ENCODE data around the gene MATK.

MATK gene

GRCh38 chr19:3730457-3730958 lies 55.7 kb downstream of the MATK start:
- no peak for TF ChIP-seq ZFX (IDR thresholded peaks at IDR 0.05)
- TF ChIP-seq, protein P1, sequence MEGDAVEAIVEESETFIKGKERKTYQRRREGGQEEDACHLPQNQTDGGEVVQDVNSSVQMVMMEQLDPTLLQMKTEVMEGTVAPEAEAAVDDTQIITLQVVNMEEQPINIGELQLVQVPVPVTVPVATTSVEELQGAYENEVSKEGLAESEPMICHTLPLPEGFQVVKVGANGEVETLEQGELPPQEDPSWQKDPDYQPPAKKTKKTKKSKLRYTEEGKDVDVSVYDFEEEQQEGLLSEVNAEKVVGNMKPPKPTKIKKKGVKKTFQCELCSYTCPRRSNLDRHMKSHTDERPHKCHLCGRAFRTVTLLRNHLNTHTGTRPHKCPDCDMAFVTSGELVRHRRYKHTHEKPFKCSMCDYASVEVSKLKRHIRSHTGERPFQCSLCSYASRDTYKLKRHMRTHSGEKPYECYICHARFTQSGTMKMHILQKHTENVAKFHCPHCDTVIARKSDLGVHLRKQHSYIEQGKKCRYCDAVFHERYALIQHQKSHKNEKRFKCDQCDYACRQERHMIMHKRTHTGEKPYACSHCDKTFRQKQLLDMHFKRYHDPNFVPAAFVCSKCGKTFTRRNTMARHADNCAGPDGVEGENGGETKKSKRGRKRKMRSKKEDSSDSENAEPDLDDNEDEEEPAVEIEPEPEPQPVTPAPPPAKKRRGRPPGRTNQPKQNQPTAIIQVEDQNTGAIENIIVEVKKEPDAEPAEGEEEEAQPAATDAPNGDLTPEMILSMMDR (conservative IDR thresholded peaks at IDR 0.05), result no peak

More at GRCh38 chr19:3730457-3730958, 55.7 kb downstream of the MATK start:
- H3K27ac ChIP-seq, result no peak overlapping the region

Data from C4-2B (cell line).